Measurements from ENCODE around the gene PDLIM5.

- no peak for TF ChIP-seq CTCF (IDR thresholded peaks at IDR 0.05)
- no peak for TF ChIP-seq POLR2AphosphoS5 (IDR thresholded peaks at IDR 0.05)
Measured at GRCh38 chr4:94408549-94409374, 43.0 kb upstream of the PDLIM5 start.

All from prostate gland (tissue), 2 donors.